A549 (cell line): Measurements from ENCODE around the gene GAS7.

Experiments used
- BHLHE40 ChIP-seq: IDR thresholded peaks from 2 replicates; pipeline ENCODE4 v1.6.1; 2012; ENCODE audit warnings: low read depth, low read length, inconsistent platforms
- CHD2 ChIP-seq: fragments of 150-350 bp; IDR thresholded peaks from 2 replicates; pipeline ENCODE4 v1.6.1; 2014; ENCODE audit warnings: low read length; ENCODE audit not compliant: partially characterized antibody
- ESRRA ChIP-seq: fragments of 150-350 bp; IDR thresholded peaks from 2 replicates; pipeline ENCODE4 v1.6.1; 2014; ENCODE audit warnings: mild to moderate bottlenecking, low read length, borderline replicate concordance
- MYC ChIP-seq: IDR thresholded peaks from 2 replicates; pipeline ENCODE4 v1.6.1; 2012; ENCODE audit warnings: mild to moderate bottlenecking, inconsistent platforms, low read length, improper control_type of control experiment, borderline replicate concordance
- POLR2A ChIP-seq: IDR thresholded peaks from 2 replicates; pipeline ENCODE4 v1.6.1; 2012; ENCODE audit warnings: mild to moderate bottlenecking, low read length
- RCOR1 ChIP-seq: fragments of 150-350 bp; IDR thresholded peaks from 2 replicates; pipeline ENCODE4 v1.6.1; 2014; ENCODE audit warnings: antibody characterized with exemption, low read length, low read depth
- RFX5 ChIP-seq: fragments of 450-650 bp; IDR thresholded peaks from 2 replicates; pipeline ENCODE4 v1.7.1; 2014; ENCODE audit warnings: antibody characterized with exemption, mild to moderate bottlenecking, moderate library complexity
- ZC3H11A ChIP-seq: fragments of 450-650 bp; IDR thresholded peaks from 2 replicates; pipeline ENCODE4 v1.6.1; 2014; ENCODE audit warnings: antibody characterized with exemption, mild to moderate bottlenecking
- TF ChIP-seq, protein P1 (sequence below): fragments of >200 bp; sonication (Bioruptor Twin); formaldehyde crosslinking; IDR thresholded peaks from 3 replicates; pipeline ENCODE4 v1.5.1; 2016
- TF ChIP-seq, protein P2 (sequence below): fragments of 200-600 bp; sonication (generic); IDR thresholded peaks from 2 replicates; pipeline ENCODE4 v1.6.1; 2016; ENCODE audit warnings: antibody characterized with exemption, mild to moderate bottlenecking, moderate library complexity
- TF ChIP-seq, protein P3 (sequence below): IDR thresholded peaks from 2 replicates; pipeline ENCODE4 v1.6.1; 2012
- TF ChIP-seq, protein P4 (sequence below): fragments of 450-650 bp; IDR thresholded peaks from 2 replicates; pipeline ENCODE4 v1.6.1; 2014; ENCODE audit warnings: antibody characterized with exemption
- TF ChIP-seq, protein P5 (sequence below): IDR thresholded peaks from 2 replicates; pipeline ENCODE4 v1.6.1; 2012

DNA sequence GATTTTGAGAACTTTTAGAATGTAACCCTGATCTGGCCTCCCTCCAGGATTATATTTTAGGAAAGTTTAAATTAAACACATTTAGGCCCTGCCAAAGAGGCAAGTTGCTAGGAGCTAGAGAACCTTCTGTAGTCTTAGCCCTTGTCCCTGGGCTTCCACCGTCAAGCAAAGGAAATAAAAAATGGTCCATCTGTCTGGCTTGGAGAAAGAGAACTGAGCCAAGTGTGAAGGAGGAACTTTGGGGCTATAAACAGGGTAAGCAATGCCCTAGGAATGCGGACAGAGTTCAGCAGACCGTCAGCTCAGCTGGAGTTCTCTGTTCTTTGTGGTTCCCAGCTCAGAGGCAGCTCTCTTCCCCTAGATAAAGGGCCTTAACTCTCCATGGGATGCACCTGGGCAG is 323.0 kb downstream of the GAS7 start:
- TF ChIP-seq, protein P1, sequence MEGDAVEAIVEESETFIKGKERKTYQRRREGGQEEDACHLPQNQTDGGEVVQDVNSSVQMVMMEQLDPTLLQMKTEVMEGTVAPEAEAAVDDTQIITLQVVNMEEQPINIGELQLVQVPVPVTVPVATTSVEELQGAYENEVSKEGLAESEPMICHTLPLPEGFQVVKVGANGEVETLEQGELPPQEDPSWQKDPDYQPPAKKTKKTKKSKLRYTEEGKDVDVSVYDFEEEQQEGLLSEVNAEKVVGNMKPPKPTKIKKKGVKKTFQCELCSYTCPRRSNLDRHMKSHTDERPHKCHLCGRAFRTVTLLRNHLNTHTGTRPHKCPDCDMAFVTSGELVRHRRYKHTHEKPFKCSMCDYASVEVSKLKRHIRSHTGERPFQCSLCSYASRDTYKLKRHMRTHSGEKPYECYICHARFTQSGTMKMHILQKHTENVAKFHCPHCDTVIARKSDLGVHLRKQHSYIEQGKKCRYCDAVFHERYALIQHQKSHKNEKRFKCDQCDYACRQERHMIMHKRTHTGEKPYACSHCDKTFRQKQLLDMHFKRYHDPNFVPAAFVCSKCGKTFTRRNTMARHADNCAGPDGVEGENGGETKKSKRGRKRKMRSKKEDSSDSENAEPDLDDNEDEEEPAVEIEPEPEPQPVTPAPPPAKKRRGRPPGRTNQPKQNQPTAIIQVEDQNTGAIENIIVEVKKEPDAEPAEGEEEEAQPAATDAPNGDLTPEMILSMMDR: no peak
- TF ChIP-seq ZC3H11A (no peak), CHD2 (no peak), POLR2A (no peak), RFX5 (no peak), MYC (no peak), BHLHE40 (no peak), RCOR1 (no peak), ESRRA (no peak)
- TF ChIP-seq, protein P2, sequence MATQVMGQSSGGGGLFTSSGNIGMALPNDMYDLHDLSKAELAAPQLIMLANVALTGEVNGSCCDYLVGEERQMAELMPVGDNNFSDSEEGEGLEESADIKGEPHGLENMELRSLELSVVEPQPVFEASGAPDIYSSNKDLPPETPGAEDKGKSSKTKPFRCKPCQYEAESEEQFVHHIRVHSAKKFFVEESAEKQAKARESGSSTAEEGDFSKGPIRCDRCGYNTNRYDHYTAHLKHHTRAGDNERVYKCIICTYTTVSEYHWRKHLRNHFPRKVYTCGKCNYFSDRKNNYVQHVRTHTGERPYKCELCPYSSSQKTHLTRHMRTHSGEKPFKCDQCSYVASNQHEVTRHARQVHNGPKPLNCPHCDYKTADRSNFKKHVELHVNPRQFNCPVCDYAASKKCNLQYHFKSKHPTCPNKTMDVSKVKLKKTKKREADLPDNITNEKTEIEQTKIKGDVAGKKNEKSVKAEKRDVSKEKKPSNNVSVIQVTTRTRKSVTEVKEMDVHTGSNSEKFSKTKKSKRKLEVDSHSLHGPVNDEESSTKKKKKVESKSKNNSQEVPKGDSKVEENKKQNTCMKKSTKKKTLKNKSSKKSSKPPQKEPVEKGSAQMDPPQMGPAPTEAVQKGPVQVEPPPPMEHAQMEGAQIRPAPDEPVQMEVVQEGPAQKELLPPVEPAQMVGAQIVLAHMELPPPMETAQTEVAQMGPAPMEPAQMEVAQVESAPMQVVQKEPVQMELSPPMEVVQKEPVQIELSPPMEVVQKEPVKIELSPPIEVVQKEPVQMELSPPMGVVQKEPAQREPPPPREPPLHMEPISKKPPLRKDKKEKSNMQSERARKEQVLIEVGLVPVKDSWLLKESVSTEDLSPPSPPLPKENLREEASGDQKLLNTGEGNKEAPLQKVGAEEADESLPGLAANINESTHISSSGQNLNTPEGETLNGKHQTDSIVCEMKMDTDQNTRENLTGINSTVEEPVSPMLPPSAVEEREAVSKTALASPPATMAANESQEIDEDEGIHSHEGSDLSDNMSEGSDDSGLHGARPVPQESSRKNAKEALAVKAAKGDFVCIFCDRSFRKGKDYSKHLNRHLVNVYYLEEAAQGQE: no peak
- TF ChIP-seq, protein P3, sequence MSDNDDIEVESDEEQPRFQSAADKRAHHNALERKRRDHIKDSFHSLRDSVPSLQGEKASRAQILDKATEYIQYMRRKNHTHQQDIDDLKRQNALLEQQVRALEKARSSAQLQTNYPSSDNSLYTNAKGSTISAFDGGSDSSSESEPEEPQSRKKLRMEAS: no peak
- TF ChIP-seq, protein P4, sequence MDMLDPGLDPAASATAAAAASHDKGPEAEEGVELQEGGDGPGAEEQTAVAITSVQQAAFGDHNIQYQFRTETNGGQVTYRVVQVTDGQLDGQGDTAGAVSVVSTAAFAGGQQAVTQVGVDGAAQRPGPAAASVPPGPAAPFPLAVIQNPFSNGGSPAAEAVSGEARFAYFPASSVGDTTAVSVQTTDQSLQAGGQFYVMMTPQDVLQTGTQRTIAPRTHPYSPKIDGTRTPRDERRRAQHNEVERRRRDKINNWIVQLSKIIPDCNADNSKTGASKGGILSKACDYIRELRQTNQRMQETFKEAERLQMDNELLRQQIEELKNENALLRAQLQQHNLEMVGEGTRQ: no peak
- TF ChIP-seq, protein P5, sequence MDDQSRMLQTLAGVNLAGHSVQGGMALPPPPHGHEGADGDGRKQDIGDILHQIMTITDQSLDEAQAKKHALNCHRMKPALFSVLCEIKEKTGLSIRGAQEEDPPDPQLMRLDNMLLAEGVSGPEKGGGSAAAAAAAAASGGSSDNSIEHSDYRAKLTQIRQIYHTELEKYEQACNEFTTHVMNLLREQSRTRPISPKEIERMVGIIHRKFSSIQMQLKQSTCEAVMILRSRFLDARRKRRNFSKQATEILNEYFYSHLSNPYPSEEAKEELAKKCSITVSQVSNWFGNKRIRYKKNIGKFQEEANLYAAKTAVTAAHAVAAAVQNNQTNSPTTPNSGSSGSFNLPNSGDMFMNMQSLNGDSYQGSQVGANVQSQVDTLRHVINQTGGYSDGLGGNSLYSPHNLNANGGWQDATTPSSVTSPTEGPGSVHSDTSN: no peak
